SK-N-SH (cell line): ENCODE results near the gene TMEM80. TPM values are rescaled to one million over a fixed set of nuclear protein-coding genes. Genes with fewer than 3 reads are reported as not detected.
A peak's percentile ranks its signal among the peaks of the same experiment; 100 is the strongest.

Source experiments
- CTCF ChIA-PET: fragments of 300-600, 350-600 bp; formaldehyde crosslinking; extraction: SDS; loops from one replicate; lab custom pipeline; 2021; lab: Yijun Ruan, JAX
- POLR2A ChIA-PET: fragments of 350-600 bp; sonication (Branson Sonifier 250); formaldehyde crosslinking; extraction: SDS; loops from one replicate; lab custom pipeline; 2020; ENCODE audit warnings: antibody characterized with exemption, inconsistent platforms; lab: Yijun Ruan, JAX
- DNase-seq: peaks from one replicate; pipeline ENCODE4 v3.0.0; 2012
- H2AFZ ChIP-seq: fragments of 200-600 bp; sonication (generic); 2 replicates; pipeline ENCODE4 v1.8.1; 2016; ENCODE audit warnings: antibody characterized with exemption, mild to moderate bottlenecking, low read depth
- H3F3A ChIP-seq: fragments of 200-600 bp; sonication (generic); replicated peaks from 2 replicates; pipeline ENCODE3; 2016; ENCODE audit warnings: antibody characterized with exemption, mild to moderate bottlenecking; ENCODE audit not compliant: insufficient read depth
- H3K27ac ChIP-seq, 2 experiments: fragments of 200-500 bp in 1 of 2; fragments of 200-600 bp in 1 of 2; sonication (Bioruptor generic) in 1 of 2; sonication (generic), shearing (Covaris generic) in 1 of 2; 2 replicates each; pipeline versions ENCODE4 v1.5.1 to v1.6.1; 2014 to 2016; ENCODE audit warnings: low read depth in 2 of 2, inconsistent platforms in 1 of 2, low read length in 1 of 2, mild to moderate bottlenecking in 1 of 2, mixed read lengths in 1 of 2
- H3K27me3 ChIP-seq: fragments of 200-600 bp; sonication (generic), shearing (Covaris generic); 2 replicates; pipeline ENCODE4 v1.6.1; 2016; ENCODE audit warnings: mixed run types; ENCODE audit not compliant: insufficient read depth
- H3K36me3 ChIP-seq, 2 experiments: fragments of 200-500 bp in 1 of 2; fragments of 200-600 bp in 1 of 2; sonication (Bioruptor generic) in 1 of 2; sonication (generic) in 1 of 2; replicated peaks in 1 of 2; 2 replicates each; pipeline versions ENCODE3 to v1.5.1; 2014 to 2016; ENCODE audit warnings: low read length in 1 of 2, mild to moderate bottlenecking in 1 of 2; ENCODE audit not compliant: insufficient read depth in 2 of 2, control insufficient read depth in 1 of 2
- H3K4me1 ChIP-seq, 2 experiments: fragments of 200-500 bp in 1 of 2; fragments of 200-600 bp in 1 of 2; sonication (Bioruptor generic) in 1 of 2; sonication (generic), shearing (Covaris generic) in 1 of 2; 2 replicates each; pipeline versions ENCODE4 v1.5.1 to v1.6.1; 2014 to 2016; ENCODE audit warnings: low read depth in 1 of 2, low read length in 1 of 2, mixed run types in 1 of 2; ENCODE audit not compliant: insufficient read depth in 2 of 2, control insufficient read depth in 1 of 2
- H3K4me2 ChIP-seq: fragments of 200-600 bp; sonication (generic), shearing (Covaris generic); 2 replicates; pipeline ENCODE4 v1.6.1; 2017; ENCODE audit warnings: mixed run types
- H3K4me3 ChIP-seq, 2 experiments: fragments of 200-500 bp in 1 of 2; fragments of 200-600 bp in 1 of 2; sonication (Bioruptor generic) in 1 of 2; sonication (generic), shearing (Covaris generic) in 1 of 2; 2 replicates each; pipeline versions ENCODE4 v1.5.1 to v1.8.1; 2014 to 2016; ENCODE audit warnings: low read depth in 2 of 2, inconsistent platforms in 1 of 2, low read length in 1 of 2, mild to moderate bottlenecking in 1 of 2, mixed read lengths in 1 of 2, moderate library complexity in 1 of 2
- H3K79me2 ChIP-seq: fragments of 200-600 bp; sonication (generic); 2 replicates; pipeline ENCODE4 v1.8.1; 2017; ENCODE audit warnings: mild to moderate bottlenecking; ENCODE audit not compliant: insufficient read depth
- H3K9ac ChIP-seq: fragments of 200-600 bp; sonication (generic); 2 replicates; pipeline ENCODE4 v1.6.1; 2017; ENCODE audit warnings: mixed run types
- H3K9me2 ChIP-seq: fragments of 200-600 bp; sonication (generic); 2 replicates; pipeline ENCODE4 v1.6.1; 2017; ENCODE audit warnings: mixed run types
- H3K9me3 ChIP-seq: fragments of 200-600 bp; sonication (generic); 2 replicates; pipeline ENCODE4 v1.6.1; 2017; ENCODE audit warnings: mixed run types, mild to moderate bottlenecking, moderate library complexity
- H4K20me1 ChIP-seq: fragments of 200-600 bp; sonication (generic); 2 replicates; pipeline ENCODE4 v1.6.1; 2017; ENCODE audit warnings: mild to moderate bottlenecking, mixed run types; ENCODE audit not compliant: insufficient read depth
- CHD2 ChIP-seq: fragments of 150-350 bp; IDR thresholded peaks from 2 replicates; pipeline ENCODE4 v1.6.1; 2018; ENCODE audit warnings: low read length; ENCODE audit not compliant: partially characterized antibody
- ELF1 ChIP-seq: IDR thresholded peaks from 2 replicates; pipeline ENCODE4 v1.4.0; 2012
- EP300 ChIP-seq, 2 experiments: IDR thresholded peaks; 2 replicates each; pipeline versions ENCODE4 v1.4.0 to v1.6.1; 2012; ENCODE audit warnings: borderline replicate concordance in 1 of 2, low read depth in 1 of 2, low read length in 1 of 2
- GABPA ChIP-seq: IDR thresholded peaks from 2 replicates; pipeline ENCODE4 v1.4.0; 2012; ENCODE audit warnings: low read depth, mild to moderate bottlenecking
- JUND ChIP-seq: IDR thresholded peaks from 2 replicates; pipeline ENCODE4 v1.4.0; 2012
- MEF2A ChIP-seq: IDR thresholded peaks from 2 replicates; pipeline ENCODE4 v1.4.0; 2012; ENCODE audit warnings: low read depth, borderline replicate concordance
- NFIC ChIP-seq: IDR thresholded peaks from 2 replicates; pipeline ENCODE4 v1.4.0; 2012; ENCODE audit warnings: borderline replicate concordance
- NRF1 ChIP-seq: IDR thresholded peaks from 2 replicates; pipeline ENCODE4 v1.6.1; 2012; ENCODE audit warnings: low read depth, mild to moderate bottlenecking, low read length
- POLR2AphosphoS5 ChIP-seq: IDR thresholded peaks from 2 replicates; pipeline ENCODE4 v1.6.1; 2012; ENCODE audit warnings: low read depth, low read length
- RCOR1 ChIP-seq: fragments of 150-350 bp; IDR thresholded peaks from 2 replicates; pipeline ENCODE4 v1.6.1; 2017; ENCODE audit warnings: antibody characterized with exemption, low read length
- RFX5 ChIP-seq: IDR thresholded peaks from 2 replicates; pipeline ENCODE4 v1.6.1; 2012; ENCODE audit warnings: mild to moderate bottlenecking, improper control_type of control experiment, low read length
- SMC3 ChIP-seq: IDR thresholded peaks from 2 replicates; pipeline ENCODE4 v1.6.1; 2012; ENCODE audit warnings: low read depth, low read length, improper control_type of control experiment
- TAF1 ChIP-seq: IDR thresholded peaks from 2 replicates; pipeline ENCODE4 v1.6.1; 2012; ENCODE audit warnings: low read depth, mild to moderate bottlenecking, low read length, moderate library complexity, borderline replicate concordance
- TCF12 ChIP-seq: IDR thresholded peaks from 2 replicates; pipeline ENCODE4 v1.4.0; 2012
- TEAD4 ChIP-seq: IDR thresholded peaks from 2 replicates; pipeline ENCODE4 v1.4.0; 2012; ENCODE audit warnings: mild to moderate bottlenecking, borderline replicate concordance; ENCODE audit not compliant: insufficient read depth
- USF1 ChIP-seq: IDR thresholded peaks from 2 replicates; pipeline ENCODE4 v1.4.0; 2012; ENCODE audit warnings: low read depth, borderline replicate concordance
- USF2 ChIP-seq: fragments of 150-350 bp; IDR thresholded peaks from 2 replicates; pipeline ENCODE4 v1.6.1; 2017; ENCODE audit warnings: antibody characterized with exemption, low read length, low read depth, borderline replicate concordance
- YY1 ChIP-seq: IDR thresholded peaks from 2 replicates; pipeline ENCODE4 v1.4.0; 2012; ENCODE audit warnings: low read depth, mild to moderate bottlenecking
- WGBS: methylation state at CpG from one replicate; pipeline ENCODE4 v1.1.6; 2017; ENCODE audit warnings: low lambda C conversion rate; 5-methylcytosine and 5-hydroxymethylcytosine counted together
- polyA plus RNA-seq, 3 experiments: library from polyadenylated mRNA; depleted of rRNA; stranded (reverse); fragments of >200 nt; gene quantifications; 2 replicates each; pipeline ENCODE4 v1.2.3, GENCODE V29; 2012
- TF ChIP-seq, protein P1 (sequence below): IDR thresholded peaks from 2 replicates; pipeline ENCODE4 v1.6.1; 2012; ENCODE audit warnings: mild to moderate bottlenecking, low read depth, low read length, moderate library complexity
- TF ChIP-seq, protein P2 (sequence below): fragments of 150-350 bp; IDR thresholded peaks from 2 replicates; pipeline ENCODE4 v1.6.1; 2016; ENCODE audit warnings: mild to moderate bottlenecking, low read depth, low read length
- TF ChIP-seq, protein P3 (sequence below): IDR thresholded peaks from 2 replicates; pipeline ENCODE4 v1.4.0; 2012; ENCODE audit warnings: low read depth

The TMEM80 gene
- polyA plus RNA-seq, 1 of the 3 experiments (the other 2 are of a cell fraction), result 40.4 TPM

DNA sequence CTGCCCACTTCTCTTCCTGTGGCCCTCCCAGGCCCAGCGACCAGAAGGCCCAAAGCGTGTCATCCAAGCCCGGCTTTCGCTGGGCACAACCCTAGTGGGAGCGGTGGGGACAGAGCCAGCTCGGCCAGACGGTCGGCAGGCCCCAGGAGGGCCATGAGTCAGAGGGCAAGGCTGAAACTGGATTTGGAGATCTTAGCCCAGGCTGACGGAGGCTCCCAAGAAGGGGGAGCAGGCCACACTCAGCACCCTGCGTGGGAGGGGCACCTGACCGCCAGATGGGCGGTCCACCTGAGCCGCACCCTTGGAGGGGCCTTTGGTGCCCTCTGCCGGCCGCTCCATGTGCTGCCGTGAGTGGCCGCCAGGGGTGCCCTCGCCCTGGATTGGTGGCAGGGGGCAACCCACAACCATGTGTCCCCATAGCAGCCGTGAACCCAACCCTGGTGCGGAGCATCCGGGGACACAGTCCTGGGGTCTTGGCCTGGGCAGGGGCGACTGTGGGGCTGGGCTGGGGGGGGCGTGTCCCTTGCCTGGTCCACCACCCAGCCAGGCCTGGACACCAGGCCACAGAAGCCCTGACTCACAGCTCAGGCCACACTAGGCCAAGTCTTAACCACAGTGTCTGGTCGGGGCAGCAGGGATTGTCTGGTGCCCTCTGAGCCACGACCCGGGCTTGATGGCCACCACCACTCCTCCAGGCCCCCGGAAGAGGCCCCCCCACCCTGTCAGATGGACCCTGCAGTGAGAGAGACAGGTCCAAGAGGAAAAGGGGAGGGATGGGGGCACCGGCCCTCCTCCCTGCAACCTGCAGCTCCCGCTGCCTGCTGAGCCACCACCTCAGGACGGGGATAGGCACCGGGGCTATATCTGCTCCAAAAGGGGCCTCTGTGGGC, 32.5 kb downstream of the TMEM80 start (continued):
- TF ChIP-seq, protein P1, sequence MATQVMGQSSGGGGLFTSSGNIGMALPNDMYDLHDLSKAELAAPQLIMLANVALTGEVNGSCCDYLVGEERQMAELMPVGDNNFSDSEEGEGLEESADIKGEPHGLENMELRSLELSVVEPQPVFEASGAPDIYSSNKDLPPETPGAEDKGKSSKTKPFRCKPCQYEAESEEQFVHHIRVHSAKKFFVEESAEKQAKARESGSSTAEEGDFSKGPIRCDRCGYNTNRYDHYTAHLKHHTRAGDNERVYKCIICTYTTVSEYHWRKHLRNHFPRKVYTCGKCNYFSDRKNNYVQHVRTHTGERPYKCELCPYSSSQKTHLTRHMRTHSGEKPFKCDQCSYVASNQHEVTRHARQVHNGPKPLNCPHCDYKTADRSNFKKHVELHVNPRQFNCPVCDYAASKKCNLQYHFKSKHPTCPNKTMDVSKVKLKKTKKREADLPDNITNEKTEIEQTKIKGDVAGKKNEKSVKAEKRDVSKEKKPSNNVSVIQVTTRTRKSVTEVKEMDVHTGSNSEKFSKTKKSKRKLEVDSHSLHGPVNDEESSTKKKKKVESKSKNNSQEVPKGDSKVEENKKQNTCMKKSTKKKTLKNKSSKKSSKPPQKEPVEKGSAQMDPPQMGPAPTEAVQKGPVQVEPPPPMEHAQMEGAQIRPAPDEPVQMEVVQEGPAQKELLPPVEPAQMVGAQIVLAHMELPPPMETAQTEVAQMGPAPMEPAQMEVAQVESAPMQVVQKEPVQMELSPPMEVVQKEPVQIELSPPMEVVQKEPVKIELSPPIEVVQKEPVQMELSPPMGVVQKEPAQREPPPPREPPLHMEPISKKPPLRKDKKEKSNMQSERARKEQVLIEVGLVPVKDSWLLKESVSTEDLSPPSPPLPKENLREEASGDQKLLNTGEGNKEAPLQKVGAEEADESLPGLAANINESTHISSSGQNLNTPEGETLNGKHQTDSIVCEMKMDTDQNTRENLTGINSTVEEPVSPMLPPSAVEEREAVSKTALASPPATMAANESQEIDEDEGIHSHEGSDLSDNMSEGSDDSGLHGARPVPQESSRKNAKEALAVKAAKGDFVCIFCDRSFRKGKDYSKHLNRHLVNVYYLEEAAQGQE, result no peak
- TF ChIP-seq USF1 (peak; percentile 45; the same call in 1 of the 2 replicates), USF2 (0 out of 2 replicates have a peak, but pooled peaks have one; percentile 29), CHD2 (no peak), ELF1 (no peak), TEAD4 (no peak), TAF1 (no peak), NFIC (no peak), SMC3 (peak; percentile 55)

DNA sequence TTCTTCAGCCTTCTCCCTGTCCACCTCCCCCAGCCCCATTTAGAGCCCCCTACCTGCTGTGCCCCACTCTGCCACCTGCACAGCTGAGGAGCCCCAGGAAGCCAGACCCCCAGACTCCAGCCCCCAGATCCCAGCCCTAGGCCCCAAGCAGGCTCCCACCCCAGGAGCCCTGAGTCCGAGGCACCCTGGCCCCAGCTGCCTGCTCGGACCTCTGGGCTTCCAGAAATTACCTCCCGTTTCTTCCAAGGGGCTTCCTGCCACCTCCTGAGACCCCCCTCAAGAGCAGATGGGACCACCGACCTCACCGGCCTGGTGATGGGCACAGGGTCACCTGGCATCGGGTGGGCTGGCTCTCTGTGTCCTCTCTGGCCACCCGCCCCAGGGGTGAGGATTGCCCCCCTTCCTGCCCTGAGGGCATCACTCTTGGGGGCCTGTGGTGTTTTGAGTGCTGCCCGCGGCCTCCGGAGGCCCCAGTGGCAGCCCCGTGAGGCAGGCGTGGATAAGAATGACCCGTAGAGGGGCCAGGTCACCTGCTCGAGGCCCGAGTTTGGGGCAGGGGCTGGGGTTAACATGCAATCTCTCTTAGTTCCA, 33.4 kb downstream of the TMEM80 start:
- H3K4me3 ChIP-seq, result no peak overlapping the region
- no peak overlapping the region for H3K4me2 ChIP-seq
- ChIA-PET POLR2A (interaction anchor here (0.6 kb wide), 1 partner anchor 105 kb away, joined by 4 read pairs; no protein-coding TSS in a partner anchor), CTCF (interaction anchor here (0.5 to 11.8 kb wide), 20 partner anchors 8 to 180 kb away, joined by 3 to 150 read pairs (median 8); partner anchors contain the start of genes DEAF1, EPS8L2, TALDO1 and TMEM80)
- no peaks in the 10 kb centered on the region for H3K79me2 ChIP-seq
- H3F3A ChIP-seq, result peaks cover 9% of the 10 kb centered on the region
- H3K36me3 ChIP-seq, result no peaks in the 10 kb centered on the region
- H3K9ac ChIP-seq, result no peak overlapping the region
- H4K20me1 ChIP-seq, result no peaks in the 10 kb centered on the region
- peak; percentile 31 for DNase-seq
- peaks cover 11% of the 10 kb centered on the region; the same call in 1 of the 2 replicates for H3K27me3 ChIP-seq
- WGBS, result 62% methylated on average over 6 of the region's 15 CpGs
- peaks cover 0 to 10% of the 10 kb centered on the region in 2 experiments; a peak in 1 of 4 replicates for H3K4me1 ChIP-seq
- H3K27ac ChIP-seq, result no peak overlapping the region
- H3K9me2 ChIP-seq, result no peaks in the 10 kb centered on the region
- no peaks in the 10 kb centered on the region for H3K9me3 ChIP-seq
- H2AFZ ChIP-seq, result no peak overlapping the region
- TF ChIP-seq GABPA, result no peak
- TF ChIP-seq TAF1, result no peak
- no peak for TF ChIP-seq RCOR1
- no peak for TF ChIP-seq YY1
- no peak for TF ChIP-seq NRF1
- TF ChIP-seq EP300 (IDR thresholded peaks at IDR 0.05; ENCODE audit: borderline replicate concordance in 1 of 2, low read depth in 1 of 2, low read length in 1 of 2), result no peak
- no peak for TF ChIP-seq USF2
- TF ChIP-seq SMC3, result no peak
- no peak for TF ChIP-seq POLR2AphosphoS5
- TF ChIP-seq, protein P2, sequence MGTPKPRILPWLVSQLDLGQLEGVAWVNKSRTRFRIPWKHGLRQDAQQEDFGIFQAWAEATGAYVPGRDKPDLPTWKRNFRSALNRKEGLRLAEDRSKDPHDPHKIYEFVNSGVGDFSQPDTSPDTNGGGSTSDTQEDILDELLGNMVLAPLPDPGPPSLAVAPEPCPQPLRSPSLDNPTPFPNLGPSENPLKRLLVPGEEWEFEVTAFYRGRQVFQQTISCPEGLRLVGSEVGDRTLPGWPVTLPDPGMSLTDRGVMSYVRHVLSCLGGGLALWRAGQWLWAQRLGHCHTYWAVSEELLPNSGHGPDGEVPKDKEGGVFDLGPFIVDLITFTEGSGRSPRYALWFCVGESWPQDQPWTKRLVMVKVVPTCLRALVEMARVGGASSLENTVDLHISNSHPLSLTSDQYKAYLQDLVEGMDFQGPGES, result no peak
- TF ChIP-seq MEF2A, result no peak
- no peak for TF ChIP-seq JUND
- TF ChIP-seq, protein P3, sequence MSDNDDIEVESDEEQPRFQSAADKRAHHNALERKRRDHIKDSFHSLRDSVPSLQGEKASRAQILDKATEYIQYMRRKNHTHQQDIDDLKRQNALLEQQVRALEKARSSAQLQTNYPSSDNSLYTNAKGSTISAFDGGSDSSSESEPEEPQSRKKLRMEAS, result no peak
- TF ChIP-seq TCF12, result no peak
- TF ChIP-seq RFX5, result no peak
